ENCODE measurements around the gene GPC4.

GPC4 gene

GRCh38 chrX:133414406-133415275 lies 648 bp downstream of the GPC4 start:
- TF ChIP-seq CTCF (IDR thresholded peaks at IDR 0.05): no peak
- peak overlapping the region; percentile 66 for H2AFZ ChIP-seq
- H3K4me3 ChIP-seq (ENCODE audit: low read depth, low read length): peak overlapping the region; percentile 54
- H3K27ac ChIP-seq: no peak overlapping the region
- no peak overlapping the region for H3K9ac ChIP-seq
- no peaks in the 10 kb centered on the region for H3K36me3 ChIP-seq (ENCODE audit: control insufficient read depth, insufficient read depth, low read length)
- no peaks in the 10 kb centered on the region for H3K9me3 ChIP-seq (ENCODE audit: control insufficient read depth, low read length)
- no peaks in the 10 kb centered on the region for H3K4me1 ChIP-seq
- no peaks in the 10 kb centered on the region for H3K27me3 ChIP-seq (ENCODE audit: control insufficient read depth, insufficient read depth, low read length)
- H3K4me2 ChIP-seq (ENCODE audit: low read length): peak overlapping the region; percentile 79
- H3K79me2 ChIP-seq: no peaks in the 10 kb centered on the region

- Histone ChIP-seq H2AFZ (no peak overlapping the region), H3K27ac (no peak overlapping the region), H3K4me1 (no peaks in the 10 kb centered on the region), H3K9me3 (ENCODE audit: control insufficient read depth, low read length) (no peaks in the 10 kb centered on the region), H3K27me3 (ENCODE audit: control insufficient read depth, insufficient read depth, low read length) (no peaks in the 10 kb centered on the region), H3K4me2 (ENCODE audit: low read length) (no peak overlapping the region), H3K79me2 (no peaks in the 10 kb centered on the region), H3K36me3 (ENCODE audit: control insufficient read depth, insufficient read depth, low read length) (no peaks in the 10 kb centered on the region), H3K4me3 (ENCODE audit: low read depth, low read length) (no peak overlapping the region), H3K9ac (no peak overlapping the region)
- TF ChIP-seq CTCF (IDR thresholded peaks at IDR 0.05): no peak
These were observed 1.9 kb downstream of the GPC4 start for GRCh38 chrX:133413218-133413925.

- Histone ChIP-seq H3K27ac (no peak overlapping the region), H3K4me1 (no peaks in the 10 kb centered on the region), H3K9me3 (ENCODE audit: control insufficient read depth, low read length) (no peaks in the 10 kb centered on the region), H3K4me3 (ENCODE audit: low read depth, low read length) (no peak overlapping the region), H3K36me3 (ENCODE audit: control insufficient read depth, insufficient read depth, low read length) (no peaks in the 10 kb centered on the region), H3K79me2 (no peaks in the 10 kb centered on the region), H2AFZ (no peak overlapping the region), H3K27me3 (ENCODE audit: control insufficient read depth, insufficient read depth, low read length) (no peaks in the 10 kb centered on the region), H3K4me2 (ENCODE audit: low read length) (no peak overlapping the region), H3K9ac (no peak overlapping the region)
- TF ChIP-seq CTCF (IDR thresholded peaks at IDR 0.05): no peak
These were observed 2.6 kb downstream of the GPC4 start for GRCh38 chrX:133412665-133413064.

GRCh38 chrX:133412246-133412645 lies 3.0 kb downstream of the GPC4 start:
- no peak overlapping the region for H3K4me3 ChIP-seq (ENCODE audit: low read depth, low read length)
- H3K27ac ChIP-seq: no peak overlapping the region
- H3K36me3 ChIP-seq (ENCODE audit: control insufficient read depth, insufficient read depth, low read length): no peaks in the 10 kb centered on the region
- no peak for TF ChIP-seq CTCF (IDR thresholded peaks at IDR 0.05)
- H3K27me3 ChIP-seq (ENCODE audit: control insufficient read depth, insufficient read depth, low read length): no peaks in the 10 kb centered on the region
- H2AFZ ChIP-seq: no peak overlapping the region
- no peaks in the 10 kb centered on the region for H3K4me1 ChIP-seq
- no peak overlapping the region for H3K9ac ChIP-seq
- no peaks in the 10 kb centered on the region for H3K79me2 ChIP-seq
- no peak overlapping the region for H3K4me2 ChIP-seq (ENCODE audit: low read length)
- H3K9me3 ChIP-seq (ENCODE audit: control insufficient read depth, low read length): no peaks in the 10 kb centered on the region

Measured in parathyroid adenoma (tissue), 2 donors.